ENCODE results near the gene POU2F3.

GRCh38 chr11:120260616-120261015, 20.7 kb downstream of the POU2F3 start:
- no peak for TF ChIP-seq EZH2 (optimal IDR thresholded peaks at IDR 0.05; ENCODE audit: low read depth, low read length)
- TF ChIP-seq CTCF (IDR thresholded peaks at IDR 0.05; ENCODE audit: low read length), result no peak
